ENCODE data around the gene RPA1.

DNA sequence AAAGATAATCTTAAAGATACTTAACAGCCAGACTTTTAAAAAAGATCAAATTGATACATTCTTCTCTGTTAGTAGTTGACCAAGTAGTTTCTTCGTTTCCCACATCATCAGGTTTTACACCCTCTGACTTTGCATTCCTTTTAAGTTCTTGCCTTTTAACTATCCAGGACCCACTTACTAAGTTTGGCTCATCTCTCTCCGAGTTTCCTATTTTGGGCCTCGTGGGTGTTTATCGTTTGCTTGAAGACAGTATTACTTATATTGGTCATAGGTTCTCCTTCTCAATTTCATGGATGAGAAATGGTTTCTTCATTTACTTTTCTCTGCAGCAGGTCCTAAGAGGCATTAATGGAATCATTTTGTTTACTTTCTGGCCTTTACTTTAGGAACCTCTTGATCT lies 43.2 kb downstream of the RPA1 start:
- TF ChIP-seq, protein P1, sequence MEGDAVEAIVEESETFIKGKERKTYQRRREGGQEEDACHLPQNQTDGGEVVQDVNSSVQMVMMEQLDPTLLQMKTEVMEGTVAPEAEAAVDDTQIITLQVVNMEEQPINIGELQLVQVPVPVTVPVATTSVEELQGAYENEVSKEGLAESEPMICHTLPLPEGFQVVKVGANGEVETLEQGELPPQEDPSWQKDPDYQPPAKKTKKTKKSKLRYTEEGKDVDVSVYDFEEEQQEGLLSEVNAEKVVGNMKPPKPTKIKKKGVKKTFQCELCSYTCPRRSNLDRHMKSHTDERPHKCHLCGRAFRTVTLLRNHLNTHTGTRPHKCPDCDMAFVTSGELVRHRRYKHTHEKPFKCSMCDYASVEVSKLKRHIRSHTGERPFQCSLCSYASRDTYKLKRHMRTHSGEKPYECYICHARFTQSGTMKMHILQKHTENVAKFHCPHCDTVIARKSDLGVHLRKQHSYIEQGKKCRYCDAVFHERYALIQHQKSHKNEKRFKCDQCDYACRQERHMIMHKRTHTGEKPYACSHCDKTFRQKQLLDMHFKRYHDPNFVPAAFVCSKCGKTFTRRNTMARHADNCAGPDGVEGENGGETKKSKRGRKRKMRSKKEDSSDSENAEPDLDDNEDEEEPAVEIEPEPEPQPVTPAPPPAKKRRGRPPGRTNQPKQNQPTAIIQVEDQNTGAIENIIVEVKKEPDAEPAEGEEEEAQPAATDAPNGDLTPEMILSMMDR (conservative IDR thresholded peaks at IDR 0.05 in 1 of 2, IDR thresholded peaks at IDR 0.05 in 1 of 2; ENCODE audit: low read depth in 1 of 2, low read length in 2 of 2) = no peak
- TF ChIP-seq EZH2 (IDR thresholded peaks at IDR 0.05; ENCODE audit: low read length, missing control alignments) = no peak
